Measurements from ENCODE around the gene RDH16. TPM values are rescaled to one million over a fixed set of nuclear protein-coding genes. Genes with fewer than 3 reads are reported as not detected.

RDH16 gene
- total and polyA plus RNA-seq, 2 experiments from 2014 or later: 0.52 to 0.66 TPM

DNA sequence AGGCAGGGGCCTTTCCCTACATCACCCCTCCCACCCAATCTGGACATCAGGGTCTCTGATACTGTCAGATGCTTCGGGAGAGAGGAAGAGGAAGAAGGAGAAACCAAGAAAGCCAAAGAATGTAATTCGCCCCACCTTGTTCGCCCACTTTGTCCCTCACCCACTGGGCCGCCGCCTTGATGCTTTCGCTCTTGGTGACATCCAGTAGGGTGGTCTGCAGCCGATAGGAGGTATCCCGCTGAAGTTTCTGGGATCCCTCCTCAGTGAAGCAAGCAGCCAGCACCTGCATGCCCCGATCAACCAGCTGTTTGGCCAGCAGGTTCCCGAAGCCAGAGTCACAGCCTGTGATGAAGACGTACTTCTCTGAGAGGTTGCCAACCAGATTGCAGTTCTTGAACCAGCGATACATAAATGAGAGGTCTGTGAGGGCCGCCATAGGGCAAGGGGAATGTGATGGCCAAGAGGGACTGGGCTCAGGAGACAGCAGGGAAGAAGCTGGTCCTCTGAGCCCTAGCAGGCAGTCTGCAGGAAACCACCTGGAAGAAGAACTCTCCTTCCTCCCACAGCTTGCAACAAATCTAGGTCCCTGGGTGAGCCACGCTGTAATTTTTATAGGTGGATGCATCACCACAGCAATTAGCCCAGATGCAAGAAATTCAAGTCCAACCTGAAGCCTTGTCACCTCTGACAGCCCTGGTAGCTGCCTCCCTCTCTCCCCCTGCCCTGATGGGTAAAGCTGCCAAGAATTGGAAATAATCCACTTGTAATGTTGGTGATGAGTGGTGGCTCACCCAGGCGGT is 23.4 kb downstream of the RDH16 start, which contains the start of gene SDR9C7 (continued):
- TF ChIP-seq ZNF462 (CRISPR knock-in tag; IDR thresholded peaks at IDR 0.05) (no peak), ZNF114 (CRISPR knock-in tag; IDR thresholded peaks at IDR 0.05) (no peak), EZH2 (IDR thresholded peaks at IDR 0.05; ENCODE audit: low read depth, unreplicated experiment) (no peak), EZH2phosphoT487 (IDR thresholded peaks at IDR 0.05; ENCODE audit: unreplicated experiment) (no peak), JUNB (IDR thresholded peaks at IDR 0.05; ENCODE audit: unreplicated experiment) (no peak), NANOG (IDR thresholded peaks at IDR 0.05; ENCODE audit: borderline replicate concordance) (no peak), STAT1 (IDR thresholded peaks at IDR 0.05; ENCODE audit: unreplicated experiment) (no peak), CTCF (conservative IDR thresholded peaks at IDR 0.05; ENCODE audit: low read depth in 2 of 2) (no peak)
- TF ChIP-seq, protein P1, sequence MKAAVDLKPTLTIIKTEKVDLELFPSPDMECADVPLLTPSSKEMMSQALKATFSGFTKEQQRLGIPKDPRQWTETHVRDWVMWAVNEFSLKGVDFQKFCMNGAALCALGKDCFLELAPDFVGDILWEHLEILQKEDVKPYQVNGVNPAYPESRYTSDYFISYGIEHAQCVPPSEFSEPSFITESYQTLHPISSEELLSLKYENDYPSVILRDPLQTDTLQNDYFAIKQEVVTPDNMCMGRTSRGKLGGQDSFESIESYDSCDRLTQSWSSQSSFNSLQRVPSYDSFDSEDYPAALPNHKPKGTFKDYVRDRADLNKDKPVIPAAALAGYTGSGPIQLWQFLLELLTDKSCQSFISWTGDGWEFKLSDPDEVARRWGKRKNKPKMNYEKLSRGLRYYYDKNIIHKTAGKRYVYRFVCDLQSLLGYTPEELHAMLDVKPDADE (IDR thresholded peaks at IDR 0.05): no peak

All from GM23338 (cell line).